ENCODE measurements around the gene KCTD17.

- TF ChIP-seq CTCF (IDR thresholded peaks at IDR 0.05; ENCODE audit: low read depth, low read length, missing input control) (no peak), TAF1 (conservative IDR thresholded peaks at IDR 0.05) (no peak), JUND (IDR thresholded peaks at IDR 0.05) (no peak), SP1 (IDR thresholded peaks at IDR 0.05) (no peak), FOXA1 (IDR thresholded peaks at IDR 0.05) (no peak)
Observed at GRCh38 chr22:37002633-37003032, 48.9 kb upstream of the KCTD17 start.
